GM19324 (cell line): Measurements from ENCODE around the gene NMRK2.
"Not testable (repeated sequence)": the region's sequence is repeated elsewhere in the genome, so short reads cannot be mapped to it uniquely, and the experiment has no call there.

Experiments used
- ATAC-seq: cut with Tn5 transposase; IDR thresholded peaks from one replicate; pipeline ENCODE4 v1.9.1; 2021; ENCODE audit warnings: mild to moderate bottlenecking, moderate library complexity; ENCODE audit not compliant: unreplicated experiment, low FRiP score

The NMRK2 gene

GRCh38 chr19:3936506-3937442 lies 3.9 kb downstream of the NMRK2 start:
- ATAC-seq, result no peak

GRCh38 chr19:3938300-3938950 lies 5.6 kb downstream of the NMRK2 start:
- ATAC-seq, result not testable (repeated sequence)

- ATAC-seq, result no peak
These were observed 10.0 kb downstream of the NMRK2 start for GRCh38 chr19:3942790-3943409.

GRCh38 chr19:3944018-3944721 lies 11.3 kb downstream of the NMRK2 start:
- ATAC-seq, result no peak

GRCh38 chr19:3945838-3946237 lies 13.0 kb downstream of the NMRK2 start:
- no peak for ATAC-seq

- ATAC-seq, result not testable (repeated sequence)
These were observed 14.6 kb downstream of the NMRK2 start for GRCh38 chr19:3947316-3947933.

- ATAC-seq, result no peak
These were observed 16.4 kb downstream of the NMRK2 start for GRCh38 chr19:3949294-3949693.

GRCh38 chr19:3949997-3950859 lies 17.4 kb downstream of the NMRK2 start:
- no peak for ATAC-seq

- ATAC-seq, result no peak
These were observed 18.3 kb downstream of the NMRK2 start for GRCh38 chr19:3950871-3951861.

GRCh38 chr19:3952755-3953276 lies 19.9 kb downstream of the NMRK2 start:
- ATAC-seq, result not testable (repeated sequence)

- no peak for ATAC-seq
These were observed 21.2 kb downstream of the NMRK2 start for GRCh38 chr19:3954107-3954506.

GRCh38 chr19:3955276-3955675 lies 22.4 kb downstream of the NMRK2 start:
- not testable (repeated sequence) for ATAC-seq

- ATAC-seq, result no peak
These were observed 22.8 kb downstream of the NMRK2 start for GRCh38 chr19:3955688-3956087.

GRCh38 chr19:3958836-3959765 lies 26.2 kb downstream of the NMRK2 start:
- ATAC-seq, result no peak

- no peak for ATAC-seq
These were observed 26.9 kb downstream of the NMRK2 start for GRCh38 chr19:3959766-3960131.

- ATAC-seq, result no peak
These were observed 28.1 kb downstream of the NMRK2 start for GRCh38 chr19:3961007-3961406.
